Measurements from ENCODE around the gene NPEPL1. TPM values are rescaled to one million over a fixed set of nuclear protein-coding genes. Genes with fewer than 3 reads are reported as not detected.

Gene NPEPL1
- total and polyA plus RNA-seq, 2 of the 8 experiments (the other 6 are each of a cell fraction or from before 2014, with no cell fraction given): 12.4 to 26.8 TPM

DNA sequence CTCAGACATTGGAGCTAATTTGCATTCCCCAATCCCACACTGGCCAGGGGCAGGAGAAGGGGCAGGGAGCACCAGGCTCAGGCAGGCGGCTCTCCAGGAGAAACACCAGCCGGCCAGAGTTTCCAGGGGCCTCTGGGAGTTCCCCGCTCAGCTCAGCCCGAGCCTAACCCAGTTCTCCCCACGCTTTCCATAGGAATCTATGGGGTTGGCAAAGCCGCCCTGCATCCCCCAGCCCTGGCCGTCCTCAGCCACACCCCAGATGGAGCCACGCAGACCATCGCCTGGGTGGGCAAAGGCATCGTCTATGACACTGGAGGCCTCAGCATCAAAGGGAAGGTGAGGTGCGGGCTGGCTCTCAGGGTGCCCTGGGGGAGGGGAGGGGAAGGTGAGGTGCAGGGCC lies 8.2 kb downstream of the NPEPL1 start:
- no peaks in the 10 kb centered on the region for H3K79me2 ChIP-seq (ENCODE audit: control insufficient read depth in 1 of 2, insufficient read depth in 2 of 2, low read length in 2 of 2)
- H3K36me3 ChIP-seq (ENCODE audit: control insufficient read depth in 2 of 4, insufficient read depth in 4 of 4, low read length in 3 of 4): peaks cover 13 to 52% (median 23%) of the 10 kb centered on the region in 4 experiments
- no peak overlapping the region for H2AFZ ChIP-seq (ENCODE audit: low read length)
- H4K5ac ChIP-seq (ENCODE audit: insufficient read length, low read depth, low read length): no peak overlapping the region
- H3K4me1 ChIP-seq (replicated peaks in 1 of 4; ENCODE audit: control insufficient read depth in 3 of 4, insufficient read depth in 4 of 4, low read length in 3 of 4): peaks cover 0 to 7% (median 1%) of the 10 kb centered on the region in 4 experiments; a peak in 2 of 7 replicates
- H3K56ac ChIP-seq (replicated peaks; ENCODE audit: insufficient read length, low read depth, low read length): no peak overlapping the region
- H3K9ac ChIP-seq (replicated peaks in 1 of 4; ENCODE audit: extremely low read depth in 1 of 4, low read depth in 3 of 4, low read length in 3 of 4): no peak overlapping the region
- no peak overlapping the region for H2BK15ac ChIP-seq (ENCODE audit: low read length)
- WGBS, 2 experiments (ENCODE audit: extremely low coverage in 1 of 2, insufficient coverage in 1 of 2, insufficient read length in 1 of 2, insufficient replicate concordance in 2 of 2, low coverage in 1 of 2, low lambda C conversion rate in 2 of 2, missing lambda C conversion rate in 1 of 2): 95% methylated on average over 10 of the region's 11 CpGs; no CpG with 5 or more reads in 1 of the 2 experiments
- ChIA-PET CTCF (ENCODE audit: partially characterized antibody) (interaction anchor here (0.8 to 1.4 kb wide), 2 partner anchors 13 to 89 kb away, joined by 3 to 4 read pairs; no protein-coding TSS in a partner anchor), POLR2A (ENCODE audit: partially characterized antibody) (interaction anchor here (0.6 to 16.8 kb wide), 11 partner anchors 12 to 139 kb away, joined by 3 to 188 read pairs (median 4); partner anchors contain the start of gene STX16)
- H2AK5ac ChIP-seq (ENCODE audit: low read depth, low read length): no peak overlapping the region
- H2BK5ac ChIP-seq (ENCODE audit: low read depth, low read length): no peak overlapping the region
- no peaks in the 10 kb centered on the region for H3K23me2 ChIP-seq (ENCODE audit: low read depth, low read length)
- FAIRE-seq (no peak), DNase-seq (ENCODE audit: low read depth in 1 of 2, low spot score in 2 of 2) (no peak)
- no peak overlapping the region for H2BK120ac ChIP-seq (replicated peaks; ENCODE audit: low read depth, low read length)
- no peak for TF ChIP-seq BCL11A (IDR thresholded peaks at IDR 0.05; ENCODE audit: low read depth in 2 of 2, low read length in 2 of 2)
- TF ChIP-seq NRF1 (IDR thresholded peaks at IDR 0.05; ENCODE audit: low read depth, low read length): no peak
- TF ChIP-seq FOSL1 (IDR thresholded peaks at IDR 0.05; ENCODE audit: insufficient read depth, low read depth, low read length): no peak
- TF ChIP-seq, protein P1, sequence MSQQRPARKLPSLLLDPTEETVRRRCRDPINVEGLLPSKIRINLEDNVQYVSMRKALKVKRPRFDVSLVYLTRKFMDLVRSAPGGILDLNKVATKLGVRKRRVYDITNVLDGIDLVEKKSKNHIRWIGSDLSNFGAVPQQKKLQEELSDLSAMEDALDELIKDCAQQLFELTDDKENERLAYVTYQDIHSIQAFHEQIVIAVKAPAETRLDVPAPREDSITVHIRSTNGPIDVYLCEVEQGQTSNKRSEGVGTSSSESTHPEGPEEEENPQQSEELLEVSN (IDR thresholded peaks at IDR 0.05): no peak
- TF ChIP-seq, protein P2, sequence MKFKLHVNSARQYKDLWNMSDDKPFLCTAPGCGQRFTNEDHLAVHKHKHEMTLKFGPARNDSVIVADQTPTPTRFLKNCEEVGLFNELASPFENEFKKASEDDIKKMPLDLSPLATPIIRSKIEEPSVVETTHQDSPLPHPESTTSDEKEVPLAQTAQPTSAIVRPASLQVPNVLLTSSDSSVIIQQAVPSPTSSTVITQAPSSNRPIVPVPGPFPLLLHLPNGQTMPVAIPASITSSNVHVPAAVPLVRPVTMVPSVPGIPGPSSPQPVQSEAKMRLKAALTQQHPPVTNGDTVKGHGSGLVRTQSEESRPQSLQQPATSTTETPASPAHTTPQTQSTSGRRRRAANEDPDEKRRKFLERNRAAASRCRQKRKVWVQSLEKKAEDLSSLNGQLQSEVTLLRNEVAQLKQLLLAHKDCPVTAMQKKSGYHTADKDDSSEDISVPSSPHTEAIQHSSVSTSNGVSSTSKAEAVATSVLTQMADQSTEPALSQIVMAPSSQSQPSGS (IDR thresholded peaks at IDR 0.05; ENCODE audit: low read length): no peak
- TF ChIP-seq YY1 (IDR thresholded peaks at IDR 0.05; ENCODE audit: low read depth, low read length): no peak
- TF ChIP-seq SIN3A (conservative IDR thresholded peaks at IDR 0.05 in 1 of 2, IDR thresholded peaks at IDR 0.05 in 1 of 2; ENCODE audit: low read depth in 1 of 2, low read length in 2 of 2): no peak
- no peak for TF ChIP-seq RBBP5 (IDR thresholded peaks at IDR 0.05; ENCODE audit: borderline replicate concordance, low read depth, low read length)
- no peak overlapping the region; the same call in 1 of the 2 replicates for H3K18ac ChIP-seq (ENCODE audit: extremely low read depth, low read length)
- H3K27ac ChIP-seq (ENCODE audit: low read depth, low read length): no peak overlapping the region
- no peaks in the 10 kb centered on the region for H3K27me3 ChIP-seq (replicated peaks in 1 of 4; ENCODE audit: control insufficient read depth in 3 of 4, extremely low read depth in 1 of 4, insufficient read depth in 3 of 4, low read length in 3 of 4)
- H3K4me3 ChIP-seq (ENCODE audit: extremely low read depth in 1 of 4, insufficient read depth in 2 of 4, low read depth in 3 of 4, low read length in 4 of 4): no peak overlapping the region
- no peak overlapping the region for H3K14ac ChIP-seq (ENCODE audit: insufficient read length)
- H4K20me1 ChIP-seq (replicated peaks in 1 of 2; ENCODE audit: control insufficient read depth in 1 of 2, insufficient read depth in 2 of 2, low read length in 2 of 2): peaks cover 2 to 3% of the 10 kb centered on the region in 2 experiments
- no peak overlapping the region for H2BK20ac ChIP-seq (ENCODE audit: low read length)
- H2BK12ac ChIP-seq (ENCODE audit: low read depth, low read length): no peak overlapping the region
- H3K4me2 ChIP-seq (ENCODE audit: insufficient read depth in 1 of 2, low read depth in 2 of 2, low read length in 2 of 2): no peak overlapping the region
- H4K91ac ChIP-seq (replicated peaks; ENCODE audit: insufficient read length, low read length): no peak overlapping the region
- H3K9me3 ChIP-seq (ENCODE audit: insufficient read depth in 2 of 2, low read depth in 1 of 2, low read length in 1 of 2): peaks cover 0 to 3% of the 10 kb centered on the region in 2 experiments; a peak in 1 of 4 replicates
- no peak overlapping the region for H3K4ac ChIP-seq (replicated peaks; ENCODE audit: insufficient read length, low read depth, low read length)
- no peak overlapping the region for H3K23ac ChIP-seq (ENCODE audit: insufficient read length)
- H3K79me1 ChIP-seq (ENCODE audit: low read depth, low read length): no peaks in the 10 kb centered on the region
- H4K8ac ChIP-seq (ENCODE audit: extremely low read depth, insufficient read depth, low read length): no peak overlapping the region; the same call in 1 of the 2 replicates

All from H1 (cell line).